H1 (cell line): ENCODE measurements around the gene PBX3. TPM values are rescaled to one million over a fixed set of nuclear protein-coding genes. Genes with fewer than 3 reads are reported as not detected.

ENCODE experiments used
- CTCF ChIA-PET: fragments of 300-600 bp; sonication (Branson Sonifier 250); formaldehyde crosslinking; loops from one replicate; lab custom pipeline; 2021; ENCODE audit not compliant: partially characterized antibody; lab: Charles Lee
- POLR2A ChIA-PET: fragments of 300-600 bp; sonication (Branson Sonifier 250); formaldehyde crosslinking; loops from one replicate; lab custom pipeline; 2021; ENCODE audit warnings: inconsistent platforms; ENCODE audit not compliant: partially characterized antibody; lab: Charles Lee
- DNase-seq, 2 experiments: peaks; one replicate each; pipeline versions ENCODE4 v3.0.0 to v3.0.0-alpha.2; 2010 to 2022; ENCODE audit warnings: low spot score in 2 of 2, low read depth in 1 of 2, mixed read lengths in 1 of 2
- FAIRE-seq: peaks from 2 replicates; lab custom pipeline; 2011; peaks lifted over from hg19 to GRCh38; lab: Jason Lieb, UNC
- H2AFZ ChIP-seq: 2 replicates; pipeline ENCODE4 v1.8.1; 2012; ENCODE audit warnings: low read length, inconsistent platforms
- H2AK5ac ChIP-seq: 2 replicates; pipeline ENCODE4 v1.6.1; 2013; ENCODE audit warnings: low read depth, low read length
- H2BK120ac ChIP-seq: replicated peaks from 2 replicates; pipeline ENCODE3; 2013; ENCODE audit warnings: low read depth, low read length, inconsistent platforms
- H2BK12ac ChIP-seq: 2 replicates; pipeline ENCODE4 v1.6.1; 2013; ENCODE audit warnings: low read depth, low read length
- H2BK15ac ChIP-seq: 2 replicates; pipeline ENCODE4 v1.6.1; 2013; ENCODE audit warnings: low read length
- H2BK20ac ChIP-seq: 2 replicates; pipeline ENCODE4 v1.6.1; 2013; ENCODE audit warnings: low read length
- H2BK5ac ChIP-seq: 2 replicates; pipeline ENCODE4 v1.6.1; 2013; ENCODE audit warnings: low read depth, low read length
- H3K14ac ChIP-seq: 2 replicates; pipeline ENCODE4 v1.6.1; 2013; ENCODE audit warnings: inconsistent platforms; ENCODE audit not compliant: insufficient read length
- H3K18ac ChIP-seq: 2 replicates; pipeline ENCODE4 v1.6.1; 2013; ENCODE audit warnings: low read length; ENCODE audit errors: extremely low read depth
- H3K23ac ChIP-seq: 2 replicates; pipeline ENCODE4 v1.6.1; 2013; ENCODE audit warnings: inconsistent platforms; ENCODE audit not compliant: insufficient read length
- H3K23me2 ChIP-seq: 2 replicates; pipeline ENCODE4 v1.6.1; 2013; ENCODE audit warnings: low read depth, low read length
- H3K27ac ChIP-seq: 2 replicates; pipeline ENCODE4 v1.6.1; 2011; ENCODE audit warnings: low read depth, low read length, inconsistent platforms
- H3K27me3 ChIP-seq, 4 experiments: replicated peaks in 1 of 4; 1 replicate in 1 of 4; 2 replicates in 3 of 4; pipeline versions ENCODE4 v1.6.1 to v1.8.1; 2011 to 2013; ENCODE audit warnings: low read length in 3 of 4, mild to moderate bottlenecking in 3 of 4, inconsistent platforms in 2 of 4, mixed read lengths in 2 of 4, moderate library complexity in 1 of 4; ENCODE audit not compliant: control insufficient read depth in 3 of 4, insufficient read depth in 3 of 4; ENCODE audit errors: extremely low read depth in 1 of 4
- H3K36me3 ChIP-seq, 4 experiments: 2 replicates each; pipeline versions ENCODE4 v1.6.1 to v1.8.1; 2011 to 2013; ENCODE audit warnings: mild to moderate bottlenecking in 4 of 4, low read length in 3 of 4, moderate library complexity in 2 of 4, control low read depth in 1 of 4, inconsistent platforms in 1 of 4; ENCODE audit not compliant: insufficient read depth in 4 of 4, control insufficient read depth in 2 of 4
- H3K4ac ChIP-seq: replicated peaks from 2 replicates; pipeline ENCODE3; 2013; ENCODE audit warnings: low read length, low read depth, mixed read lengths, inconsistent platforms; ENCODE audit not compliant: insufficient read length
- H3K4me1 ChIP-seq, 4 experiments: replicated peaks in 1 of 4; 1 replicate in 1 of 4; 2 replicates in 3 of 4; pipeline versions ENCODE4 v1.6.1 to v1.8.1; 2011 to 2013; ENCODE audit warnings: low read length in 3 of 4, inconsistent platforms in 2 of 4, mixed read lengths in 1 of 4; ENCODE audit not compliant: insufficient read depth in 4 of 4, control insufficient read depth in 3 of 4
- H3K4me2 ChIP-seq, 2 experiments: 2 replicates each; pipeline versions ENCODE4 v1.6.1 to v1.8.1; 2011 to 2013; ENCODE audit warnings: low read depth in 2 of 2, low read length in 2 of 2, control low read depth in 1 of 2, inconsistent platforms in 1 of 2, mild to moderate bottlenecking in 1 of 2; ENCODE audit not compliant: insufficient read depth in 1 of 2
- H3K4me3 ChIP-seq, 4 experiments: fragments of 200-600, 300-600 bp in 1 of 4; sonication (generic), shearing (Covaris generic), sonication (Bioruptor Twin) in 1 of 4; 2 replicates each; pipeline versions ENCODE4 v1.5.1 to v1.8.1; 2011 to 2016; ENCODE audit warnings: low read length in 4 of 4, low read depth in 3 of 4, control low read depth in 2 of 4, inconsistent platforms in 2 of 4, mild to moderate bottlenecking in 2 of 4, mixed read lengths in 1 of 4, moderate library complexity in 1 of 4; ENCODE audit not compliant: insufficient read depth in 2 of 4; ENCODE audit errors: extremely low read depth in 1 of 4
- H3K56ac ChIP-seq: replicated peaks from 2 replicates; pipeline ENCODE3; 2013; ENCODE audit warnings: low read depth, mild to moderate bottlenecking, mixed read lengths, low read length, inconsistent platforms; ENCODE audit not compliant: insufficient read length
- H3K79me1 ChIP-seq: 2 replicates; pipeline ENCODE4 v1.6.1; 2013; ENCODE audit warnings: low read depth, low read length, control low read depth
- H3K79me2 ChIP-seq, 2 experiments: 2 replicates each; pipeline versions ENCODE4 v1.6.1 to v1.8.1; 2012 to 2013; ENCODE audit warnings: low read length in 2 of 2, mild to moderate bottlenecking in 2 of 2, inconsistent platforms in 1 of 2; ENCODE audit not compliant: insufficient read depth in 2 of 2, control insufficient read depth in 1 of 2
- H3K9ac ChIP-seq, 4 experiments: replicated peaks in 1 of 4; 1 replicate in 1 of 4; 2 replicates in 3 of 4; pipeline versions ENCODE4 v1.6.1 to v1.8.1; 2011 to 2013; ENCODE audit warnings: low read depth in 3 of 4, low read length in 3 of 4, control low read depth in 2 of 4, mild to moderate bottlenecking in 2 of 4, moderate library complexity in 2 of 4, inconsistent platforms in 1 of 4; ENCODE audit errors: extremely low read depth in 1 of 4
- H3K9me3 ChIP-seq, 2 experiments: 2 replicates each; pipeline versions ENCODE4 v1.6.1 to v1.8.1; 2012 to 2013; ENCODE audit warnings: mild to moderate bottlenecking in 2 of 2, moderate library complexity in 2 of 2, control low read depth in 1 of 2, inconsistent platforms in 1 of 2, low read depth in 1 of 2, low read length in 1 of 2, mixed read lengths in 1 of 2; ENCODE audit not compliant: insufficient read depth in 2 of 2
- H4K20me1 ChIP-seq, 2 experiments: replicated peaks in 1 of 2; 2 replicates each; pipeline versions ENCODE3 to v1.8.1; 2011 to 2013; ENCODE audit warnings: inconsistent platforms in 2 of 2, low read length in 2 of 2, mild to moderate bottlenecking in 1 of 2; ENCODE audit not compliant: insufficient read depth in 2 of 2, control insufficient read depth in 1 of 2
- H4K5ac ChIP-seq: 2 replicates; pipeline ENCODE4 v1.6.1; 2013; ENCODE audit warnings: low read length, low read depth, mixed read lengths, inconsistent platforms; ENCODE audit not compliant: insufficient read length
- H4K8ac ChIP-seq: 2 replicates; pipeline ENCODE4 v1.8.0; 2013; ENCODE audit warnings: mild to moderate bottlenecking, moderate library complexity, low read length, inconsistent platforms; ENCODE audit not compliant: insufficient read depth; ENCODE audit errors: extremely low read depth
- H4K91ac ChIP-seq: replicated peaks from 2 replicates; pipeline ENCODE3; 2013; ENCODE audit warnings: low read length, mixed read lengths, inconsistent platforms; ENCODE audit not compliant: insufficient read length
- ASH2L ChIP-seq: fragments of 200-600, 300-600 bp; sonication (generic); IDR thresholded peaks from one replicate; pipeline ENCODE4 v1.7.1; 2017; ENCODE audit warnings: low read length
- GABPA ChIP-seq: IDR thresholded peaks from 2 replicates; pipeline ENCODE4 v1.6.1; 2011; ENCODE audit warnings: mild to moderate bottlenecking, low read length, moderate library complexity, borderline replicate concordance; ENCODE audit not compliant: insufficient read depth
- HDAC2 ChIP-seq, 2 experiments: fragments of 300-600 bp in 1 of 2; sonication (generic) in 1 of 2; IDR thresholded peaks; 2 replicates each; pipeline ENCODE4 v1.6.1; 2011 to 2012; ENCODE audit warnings: low read depth in 2 of 2, low read length in 2 of 2, mild to moderate bottlenecking in 2 of 2, moderate library complexity in 2 of 2, borderline replicate concordance in 1 of 2, inconsistent platforms in 1 of 2
- MAFK ChIP-seq: IDR thresholded peaks from 2 replicates; pipeline ENCODE4 v1.6.1; 2012; ENCODE audit warnings: low read depth, mild to moderate bottlenecking, improper control_type of control experiment, low read length
- PHF8 ChIP-seq: fragments of 200-600 bp; sonication (generic); conservative IDR thresholded peaks from 2 replicates; pipeline ENCODE4 v1.7.1; 2012; ENCODE audit warnings: low read depth, mild to moderate bottlenecking, inconsistent platforms, low read length, moderate library complexity
- POU5F1 ChIP-seq: IDR thresholded peaks from 2 replicates; pipeline ENCODE4 v1.6.1; 2011; ENCODE audit warnings: low read depth, mild to moderate bottlenecking, low read length, moderate library complexity
- WGBS, 2 experiments: shearing (Covaris generic) in 1 of 2; methylation state at CpG; one replicate each; pipeline versions ENCODE4 v1.1.6 to v1.1.7; 2013 to 2015; ENCODE audit warnings: low lambda C conversion rate in 2 of 2, mixed read lengths in 2 of 2, inconsistent platforms in 1 of 2, low coverage in 1 of 2, missing lambda C conversion rate in 1 of 2; ENCODE audit not compliant: insufficient replicate concordance in 2 of 2, insufficient coverage in 1 of 2, insufficient read length in 1 of 2; ENCODE audit errors: extremely low coverage in 1 of 2, missing lambda C conversion rate in 1 of 2; 5-methylcytosine and 5-hydroxymethylcytosine counted together
- polyA plus RNA-seq, 7 experiments: library from polyadenylated mRNA; depleted of rRNA in 3 of 7; stranded (reverse) in 5 of 7; unstranded in 2 of 7; fragments of >200 nt in 5 of 7; fragments of 200-250 nt in 2 of 7; gene quantifications; 1 replicate in 5 of 7; 2 replicates in 1 of 7; 4 replicates in 1 of 7; pipeline versions ENCODE4 v1.2.1 to v1.2.3, GENCODE V29; 2011 to 2013; ENCODE audit warnings: missing spikeins in 2 of 7, mixed read lengths in 2 of 7
- total RNA-seq: library from RNA; stranded (reverse); fragmentation: NEBNext Ultra II Directional; extraction: Animal tissue kit (Norgen Biotek cat#: 25700); gene quantifications from 2 replicates; pipeline ENCODE4 v1.2.1, GENCODE V29; 2021
- TF ChIP-seq, protein P1 (sequence below), 3 experiments: IDR thresholded peaks; 1 replicate in 2 of 3; 2 replicates in 1 of 3; pipeline versions ENCODE4 v1.5.1 to v1.6.1; 2011; ENCODE audit warnings: low read length in 3 of 3, mild to moderate bottlenecking in 3 of 3, inconsistent platforms in 2 of 3, low read depth in 1 of 3, moderate library complexity in 1 of 3; ENCODE audit not compliant: insufficient read depth in 1 of 3; ENCODE audit errors: control extremely low read depth in 1 of 3

Gene PBX3
- total and polyA plus RNA-seq, 2 of the 8 experiments (the other 6 are each of a cell fraction or from before 2014, with no cell fraction given): 22.7 to 44.3 TPM

- H2AK5ac ChIP-seq: no peak overlapping the region
- H2BK5ac ChIP-seq: no peak overlapping the region
- no peak overlapping the region for H4K5ac ChIP-seq
- POLR2A ChIA-PET: no interaction called here
- H2BK120ac ChIP-seq: no peak overlapping the region
- H3K9ac ChIP-seq: peak overlapping the region in 2 of 4 experiments; percentile 6 to 10; a peak in 3 of 7 replicates
- H3K27ac ChIP-seq: no peak overlapping the region
- H3K23ac ChIP-seq: no peak overlapping the region
- CTCF ChIA-PET: no interaction called here
- FAIRE-seq: no peak
- peak overlapping the region; percentile 81; the same call in 1 of the 2 replicates for H3K18ac ChIP-seq
- peak in 1 of 2 experiments; percentile 70 for DNase-seq
- H3K14ac ChIP-seq: no peak overlapping the region
- no peaks in the 10 kb centered on the region for H3K36me3 ChIP-seq
- no peak overlapping the region for H4K8ac ChIP-seq
- H4K91ac ChIP-seq: no peak overlapping the region
- H3K4me2 ChIP-seq: peak overlapping the region; percentile 90 to 97
- no peaks in the 10 kb centered on the region for H4K20me1 ChIP-seq
- H3K79me2 ChIP-seq: peaks cover 0 to 85% of the 10 kb centered on the region in 2 experiments; a peak in 2 of 4 replicates
- H2BK15ac ChIP-seq: no peak overlapping the region
- no peak overlapping the region for H3K4ac ChIP-seq
- H3K4me1 ChIP-seq: peaks cover 2 to 33% (median 9%) of the 10 kb centered on the region in 4 experiments
- no peaks in the 10 kb centered on the region for H3K27me3 ChIP-seq
- WGBS, 2 experiments: 4% methylated on average over 33 of the region's 71 CpGs; no CpG with 5 or more reads in 1 of the 2 experiments
- no peaks in the 10 kb centered on the region for H3K9me3 ChIP-seq
- no peak overlapping the region for H2BK12ac ChIP-seq
- no peak overlapping the region for H2BK20ac ChIP-seq
- H3K23me2 ChIP-seq: peaks cover 2% of the 10 kb centered on the region; the same call in 1 of the 2 replicates
- H3K56ac ChIP-seq: no peak overlapping the region
- H3K4me3 ChIP-seq: peak overlapping the region; percentile 57 to 65 (median 60)
- no peaks in the 10 kb centered on the region for H3K79me1 ChIP-seq
- H2AFZ ChIP-seq: no peak overlapping the region
- TF ChIP-seq MAFK (no peak), PHF8 (0 out of 2 replicates have a peak, but pooled peaks have one; percentile 23), ASH2L (peak; percentile 76), GABPA (no peak), HDAC2 (IDR thresholded peaks at IDR 0.05; ENCODE audit: borderline replicate concordance in 1 of 2, low read depth in 2 of 2, low read length in 2 of 2) (0 out of 4 replicates have a peak, but pooled peaks of 1 of the 2 experiments have one; percentile 35), POU5F1 (0 out of 2 replicates have a peak, but pooled peaks have one; percentile 70)
- TF ChIP-seq, protein P1, sequence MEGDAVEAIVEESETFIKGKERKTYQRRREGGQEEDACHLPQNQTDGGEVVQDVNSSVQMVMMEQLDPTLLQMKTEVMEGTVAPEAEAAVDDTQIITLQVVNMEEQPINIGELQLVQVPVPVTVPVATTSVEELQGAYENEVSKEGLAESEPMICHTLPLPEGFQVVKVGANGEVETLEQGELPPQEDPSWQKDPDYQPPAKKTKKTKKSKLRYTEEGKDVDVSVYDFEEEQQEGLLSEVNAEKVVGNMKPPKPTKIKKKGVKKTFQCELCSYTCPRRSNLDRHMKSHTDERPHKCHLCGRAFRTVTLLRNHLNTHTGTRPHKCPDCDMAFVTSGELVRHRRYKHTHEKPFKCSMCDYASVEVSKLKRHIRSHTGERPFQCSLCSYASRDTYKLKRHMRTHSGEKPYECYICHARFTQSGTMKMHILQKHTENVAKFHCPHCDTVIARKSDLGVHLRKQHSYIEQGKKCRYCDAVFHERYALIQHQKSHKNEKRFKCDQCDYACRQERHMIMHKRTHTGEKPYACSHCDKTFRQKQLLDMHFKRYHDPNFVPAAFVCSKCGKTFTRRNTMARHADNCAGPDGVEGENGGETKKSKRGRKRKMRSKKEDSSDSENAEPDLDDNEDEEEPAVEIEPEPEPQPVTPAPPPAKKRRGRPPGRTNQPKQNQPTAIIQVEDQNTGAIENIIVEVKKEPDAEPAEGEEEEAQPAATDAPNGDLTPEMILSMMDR (IDR thresholded peaks at IDR 0.05; ENCODE audit: control extremely low read depth in 1 of 3, insufficient read depth in 1 of 3, low read depth in 1 of 3, low read length in 3 of 3): no peak
These were observed 142.6 kb downstream of the PBX3 start for GRCh38 chr9:125889476-125890419.
